ENCODE measurements around the gene PFKFB2.
A peak's percentile ranks its signal among the peaks of the same experiment; 100 is the strongest.

PFKFB2 gene

DNA sequence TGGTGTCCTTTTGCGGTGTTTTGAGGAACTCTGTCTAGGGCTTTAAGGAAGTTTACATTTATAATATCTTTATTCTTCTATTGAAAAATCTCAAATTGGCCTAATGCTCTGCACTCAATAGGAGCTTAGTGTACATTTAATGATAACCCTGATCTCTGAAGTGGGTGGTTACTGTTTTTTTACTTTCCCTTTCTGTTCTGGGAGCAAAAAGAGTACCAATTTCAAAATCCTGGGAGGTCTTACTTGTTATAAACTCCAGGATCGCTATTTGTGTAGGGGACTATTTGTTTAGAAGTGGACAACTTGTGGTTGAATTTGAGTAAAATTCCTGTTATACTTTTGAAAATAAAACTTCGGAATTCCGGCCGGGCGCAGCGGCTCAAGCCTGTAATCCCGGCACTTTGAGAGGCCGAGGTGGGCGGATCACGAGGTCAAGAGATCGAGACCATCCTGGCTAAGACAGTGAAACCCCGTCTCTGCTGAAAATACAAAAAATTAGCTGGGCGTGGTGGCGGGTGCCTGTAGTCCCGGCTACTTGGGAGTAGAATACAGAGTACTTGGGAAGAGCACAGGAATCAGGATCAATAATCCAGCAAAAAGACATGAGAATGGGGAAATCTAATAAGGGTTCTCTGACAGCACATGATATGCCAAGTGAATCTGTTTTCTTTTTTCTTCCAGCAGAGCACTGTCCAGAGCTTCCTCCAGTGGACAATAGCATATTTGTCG, 36.7 kb downstream of the PFKFB2 start:
- DNase-seq (ENCODE audit: low read depth): no peak

- no peak for DNase-seq (ENCODE audit: low read depth)
These were observed 38.3 kb downstream of the PFKFB2 start for GRCh38 chr1:207091200-207091908.

- no peak for DNase-seq (ENCODE audit: low read depth)
These were observed 40.9 kb downstream of the PFKFB2 start for GRCh38 chr1:207093944-207094343.

- DNase-seq (ENCODE audit: low read depth): no peak
These were observed 44.8 kb downstream of the PFKFB2 start for GRCh38 chr1:207097871-207098324.

GRCh38 chr1:207101720-207102119, 48.6 kb downstream of the PFKFB2 start:
- no peak for DNase-seq (ENCODE audit: low read depth)

DNA sequence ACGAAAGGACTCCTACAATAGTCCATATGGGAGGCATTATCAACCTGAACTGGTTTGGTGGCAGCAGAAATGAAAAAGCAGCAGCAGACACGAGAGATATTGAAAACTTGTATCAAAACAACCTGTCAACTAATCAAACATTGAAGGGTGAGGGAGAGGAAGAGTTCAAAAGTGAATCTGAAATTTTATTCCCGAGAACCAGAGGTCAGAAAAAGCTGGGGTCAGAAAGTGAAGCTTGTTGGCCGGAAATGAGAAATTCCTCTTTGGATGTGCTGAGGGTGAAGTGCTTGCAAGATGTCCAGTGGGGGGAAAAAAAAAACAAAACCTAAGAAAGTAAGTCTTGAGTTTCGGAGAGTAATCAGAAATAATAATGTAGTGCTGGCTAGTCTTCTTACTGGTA, 49.1 kb downstream of the PFKFB2 start:
- DNase-seq (ENCODE audit: low read depth): no peak

DNA sequence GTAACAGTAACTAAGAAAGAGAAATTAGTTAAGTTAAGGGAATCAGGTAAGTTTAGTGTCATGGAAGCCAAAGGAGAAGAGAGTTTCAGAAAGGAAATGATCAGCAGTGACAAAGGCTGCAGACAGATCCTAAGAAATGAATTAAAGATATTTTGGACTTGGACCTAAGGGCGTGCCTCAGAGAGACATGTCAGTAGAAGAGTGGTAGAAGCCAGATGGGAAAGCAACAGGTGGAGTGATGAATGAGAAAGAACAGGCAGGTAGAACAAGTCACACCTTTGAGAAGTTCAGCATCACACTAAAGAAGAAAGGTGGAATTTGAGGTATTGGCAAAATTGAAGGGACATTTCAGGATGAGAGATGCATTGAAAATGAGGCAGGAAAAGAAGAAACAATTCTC, 49.6 kb downstream of the PFKFB2 start:
- DNase-seq (ENCODE audit: low read depth): no peak

DNA sequence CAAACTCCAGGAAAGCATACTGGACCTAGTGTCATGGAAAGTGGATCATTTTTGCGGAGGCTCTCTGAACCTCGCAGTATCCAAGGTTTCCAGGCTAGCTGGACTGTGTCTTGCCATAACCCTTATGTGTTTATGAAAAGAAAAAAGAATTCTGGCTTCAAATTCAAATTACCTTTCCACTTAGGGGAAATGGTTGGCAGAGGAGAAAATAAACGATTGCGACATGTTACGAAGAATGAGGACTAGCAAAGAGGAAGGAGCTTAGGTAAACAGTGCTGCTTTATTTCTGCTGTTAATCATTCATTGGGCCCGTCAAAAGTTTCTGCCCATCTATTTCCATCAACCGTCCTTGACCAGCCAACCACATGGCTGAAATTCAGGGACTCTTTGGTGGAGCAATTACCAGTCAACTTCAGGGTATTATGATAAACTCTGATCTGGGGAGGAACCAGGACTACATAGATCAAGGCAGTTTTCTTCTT, 50.9 kb downstream of the PFKFB2 start, which contains the start of gene C4BPA:
C4BPA (plus strand) TSS at position 342 of the 482 bp plus-strand sequence. CDS start 8,793 bp downstream, outside the sequence.
- DNase-seq (ENCODE audit: low read depth): no peak

DNA sequence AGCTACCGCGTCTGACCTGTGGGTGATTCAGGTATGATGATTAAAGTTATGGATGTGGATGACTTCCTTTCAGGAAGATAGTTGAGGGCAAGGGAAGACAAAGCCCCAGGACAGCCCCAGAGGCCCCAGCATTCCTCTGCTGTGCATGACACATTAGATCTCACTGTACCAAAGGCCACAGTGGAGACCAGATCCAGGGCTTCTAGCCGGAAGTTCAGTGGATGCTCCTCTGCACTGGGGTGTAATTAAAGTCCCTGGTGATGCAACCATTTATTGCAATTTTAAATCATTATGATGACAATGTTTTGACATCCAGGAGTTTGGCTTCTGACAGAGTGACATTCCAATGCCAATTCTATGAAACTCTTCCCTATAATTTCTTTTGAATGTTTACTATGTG, 55.9 kb downstream of the PFKFB2 start:
- peak; percentile 7 for DNase-seq (ENCODE audit: low read depth)

GRCh38 chr1:207112616-207113296, 59.7 kb downstream of the PFKFB2 start:
- DNase-seq (ENCODE audit: low read depth): no peak

DNA sequence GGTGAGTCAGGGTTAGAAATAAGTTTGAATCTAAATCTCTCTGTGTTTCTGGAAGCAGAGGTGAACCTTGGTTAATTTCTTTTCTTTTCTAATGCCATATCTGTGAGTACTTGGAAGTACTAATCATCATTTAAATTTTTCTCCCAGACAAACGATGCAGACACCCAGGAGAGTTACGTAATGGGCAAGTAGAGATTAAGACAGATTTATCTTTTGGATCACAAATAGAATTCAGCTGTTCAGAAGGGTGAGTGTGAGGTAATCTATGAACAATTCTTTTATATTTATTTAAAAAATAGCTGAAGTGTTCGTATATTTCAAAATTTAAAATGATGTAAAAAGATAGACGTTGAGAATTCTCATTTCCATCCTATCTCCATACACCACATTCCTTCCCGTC, 62.2 kb downstream of the PFKFB2 start:
- no peak for DNase-seq (ENCODE audit: low read depth)

GRCh38 chr1:207124389-207124788, 71.3 kb downstream of the PFKFB2 start:
- DNase-seq (ENCODE audit: low read depth): no peak

DNA sequence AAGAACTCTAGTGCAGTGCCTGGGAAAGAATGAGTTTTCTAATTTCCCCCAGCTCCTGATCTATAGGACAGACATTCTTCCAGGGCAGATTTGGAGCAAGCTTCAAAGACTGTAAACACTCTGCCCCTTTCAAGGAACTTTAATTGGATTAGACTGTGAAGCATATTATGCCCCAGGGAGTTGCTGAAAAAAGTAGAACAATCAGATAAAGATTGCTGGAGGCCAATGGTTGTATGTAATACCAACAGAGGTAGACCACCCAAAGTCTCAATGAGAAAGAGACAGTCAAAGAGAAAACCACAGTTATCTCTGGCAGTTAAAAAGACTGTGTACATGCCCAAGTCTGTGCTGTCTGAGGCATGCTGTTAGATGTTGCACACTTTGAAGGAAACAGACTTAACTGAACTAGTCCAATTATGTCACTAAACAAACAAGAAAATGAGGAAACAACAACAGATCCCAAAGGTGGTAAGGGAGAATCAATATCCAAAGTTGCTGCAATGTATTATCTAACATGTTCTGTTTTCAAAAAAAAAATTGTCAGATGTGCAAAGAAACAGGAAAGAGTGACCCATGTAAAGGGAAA, 75.4 kb downstream of the PFKFB2 start:
- no peak for DNase-seq (ENCODE audit: low read depth)

GRCh38 chr1:207129053-207129452, 76.0 kb downstream of the PFKFB2 start:
- no peak for DNase-seq (ENCODE audit: low read depth)
